HG02798 (cell line): Measurements from ENCODE around the gene GLDC.
"Not testable (repeated sequence)": the region's sequence is repeated elsewhere in the genome, so short reads cannot be mapped to it uniquely, and the experiment has no call there.

Experiments used
- ATAC-seq: cut with Tn5 transposase; IDR thresholded peaks from one replicate; pipeline ENCODE4 v1.9.1; 2021; ENCODE audit warnings: mild to moderate bottlenecking; ENCODE audit not compliant: unreplicated experiment, poor library complexity

Gene GLDC

GRCh38 chr9:6576987-6577386 lies 68.5 kb downstream of the GLDC start:
- no peak for ATAC-seq

- ATAC-seq = peak; percentile 93
Measured at GRCh38 chr9:6575324-6576034, 70.0 kb downstream of the GLDC start.

GRCh38 chr9:6567140-6567591 lies 78.4 kb downstream of the GLDC start:
- no peak for ATAC-seq

GRCh38 chr9:6566409-6567139 lies 79.0 kb downstream of the GLDC start:
- ATAC-seq = peak; percentile 60

- no peak for ATAC-seq
Measured at GRCh38 chr9:6565312-6565711, 80.2 kb downstream of the GLDC start.

- no peak for ATAC-seq
Measured at GRCh38 chr9:6564868-6565267, 80.7 kb downstream of the GLDC start.

GRCh38 chr9:6564360-6564759 lies 81.2 kb downstream of the GLDC start:
- ATAC-seq = no peak

- ATAC-seq = no peak
Measured at GRCh38 chr9:6562871-6563430, 82.6 kb downstream of the GLDC start.

GRCh38 chr9:6562201-6562600 lies 83.3 kb downstream of the GLDC start:
- no peak for ATAC-seq

- ATAC-seq = no peak
Measured at GRCh38 chr9:6557883-6558616, 87.5 kb downstream of the GLDC start.

- no peak for ATAC-seq
Measured at GRCh38 chr9:6553866-6554265, 91.7 kb downstream of the GLDC start.

GRCh38 chr9:6552498-6553121 lies 92.9 kb downstream of the GLDC start:
- ATAC-seq = no peak

- no peak for ATAC-seq
Measured at GRCh38 chr9:6552033-6552432, 93.5 kb downstream of the GLDC start.

- ATAC-seq = no peak
Measured at GRCh38 chr9:6551136-6551535, 94.4 kb downstream of the GLDC start.

- no peak for ATAC-seq
Measured at GRCh38 chr9:6549106-6549800, 96.3 kb downstream of the GLDC start.

- ATAC-seq = no peak
Measured at GRCh38 chr9:6545017-6545691, 100.4 kb downstream of the GLDC start.

GRCh38 chr9:6543204-6543603 lies 102.3 kb downstream of the GLDC start:
- ATAC-seq = no peak

GRCh38 chr9:6542617-6543016 lies 102.9 kb downstream of the GLDC start:
- not testable (repeated sequence) for ATAC-seq

GRCh38 chr9:6538666-6539071 lies 106.9 kb downstream of the GLDC start:
- no peak for ATAC-seq
